Ovary (tissue), 3 donors: ENCODE measurements around the gene BTBD9.

ENCODE experiments used
- CTCF ChIP-seq, 3 donors: fragments of 450-650 bp in 2 of 3; fragments of 200-600 bp in 1 of 3; IDR thresholded peaks; one replicate each; pipeline versions ENCODE4 v1.5.1 to v1.8.0; 2016 to 2022; ENCODE audit warnings: antibody characterized with exemption in 3 of 3, mild to moderate bottlenecking in 1 of 3
- EP300 ChIP-seq: sonication (generic); formaldehyde crosslinking; IDR thresholded peaks from one replicate; pipeline ENCODE4 v1.6.1; 2017; ENCODE audit warnings: antibody characterized with exemption
- POLR2A ChIP-seq: fragments of 450-650 bp; IDR thresholded peaks from one replicate; pipeline ENCODE4 v1.6.1; 2017; ENCODE audit warnings: antibody characterized with exemption, mild to moderate bottlenecking, moderate library complexity
- donor health status: DM: no; HTN: no; CAD: no.

GRCh38 chr6:38320843-38321242 is 318.9 kb downstream of the BTBD9 start:
- TF ChIP-seq CTCF (IDR thresholded peaks at IDR 0.05) = no peak
- no peak for TF ChIP-seq POLR2A
- TF ChIP-seq EP300 = no peak
